Neuronal stem cell (in vitro differentiated cells): ENCODE measurements around the gene FBXO46.

Experiments used
- DNase-seq: peaks from one replicate; pipeline ENCODE4 v3.0.0-alpha.2; 2013; ENCODE audit warnings: low spot score
- H2AFZ ChIP-seq: one replicate; pipeline ENCODE4 v1.6.1; 2013; ENCODE audit warnings: mild to moderate bottlenecking, low read length, inconsistent platforms
- H2AK5ac ChIP-seq: 2 replicates; pipeline ENCODE4 v1.6.1; 2013; ENCODE audit warnings: low read depth, mild to moderate bottlenecking, inconsistent platforms, low read length, moderate library complexity, mixed read lengths
- H2BK120ac ChIP-seq: 2 replicates; pipeline ENCODE4 v1.6.1; 2013; ENCODE audit warnings: low read depth, mild to moderate bottlenecking, inconsistent platforms, low read length, moderate library complexity, mixed read lengths
- H2BK12ac ChIP-seq: one replicate; pipeline ENCODE4 v1.6.1; 2013; ENCODE audit warnings: low read length, inconsistent platforms
- H2BK15ac ChIP-seq: 2 replicates; pipeline ENCODE4 v1.6.1; 2013; ENCODE audit warnings: mild to moderate bottlenecking, low read length, inconsistent platforms, mixed read lengths
- H2BK5ac ChIP-seq: one replicate; pipeline ENCODE4 v1.6.1; 2013; ENCODE audit warnings: inconsistent platforms, mild to moderate bottlenecking, low read length, moderate library complexity
- H3K14ac ChIP-seq: one replicate; pipeline ENCODE4 v1.6.1; 2013; ENCODE audit warnings: low read length, inconsistent platforms
- H3K18ac ChIP-seq: 2 replicates; pipeline ENCODE4 v1.6.1; 2013; ENCODE audit warnings: low read length, inconsistent platforms
- H3K23ac ChIP-seq: 2 replicates; pipeline ENCODE4 v1.6.1; 2013; ENCODE audit warnings: low read depth, mild to moderate bottlenecking, mixed read lengths, low read length, inconsistent platforms; ENCODE audit not compliant: poor library complexity
- H3K27ac ChIP-seq: replicated peaks from 3 replicates; pipeline ENCODE4 v1.5.1; 2013; ENCODE audit warnings: low read length, inconsistent platforms
- H3K27me3 ChIP-seq, 3 experiments: 2 replicates each; pipeline ENCODE4 v1.6.1; 2013; ENCODE audit warnings: low read length in 3 of 3, mild to moderate bottlenecking in 2 of 3, inconsistent platforms in 1 of 3, low read depth in 1 of 3, mixed read lengths in 1 of 3, moderate library complexity in 1 of 3; ENCODE audit not compliant: control insufficient read depth in 3 of 3, insufficient read depth in 3 of 3
- H3K36me3 ChIP-seq, 2 donors: replicated peaks in 1 of 2; 2 replicates each; pipeline ENCODE4 v1.6.1; 2013; ENCODE audit warnings: low read length in 2 of 2; ENCODE audit not compliant: control insufficient read depth in 2 of 2, insufficient read depth in 2 of 2
- H3K4ac ChIP-seq: 2 replicates; pipeline ENCODE4 v1.6.1; 2013; ENCODE audit warnings: inconsistent platforms, mild to moderate bottlenecking, low read length, moderate library complexity
- H3K4me1 ChIP-seq, 2 donors: 1 replicate in 1 of 2; 2 replicates in 1 of 2; pipeline ENCODE4 v1.6.1; 2013; ENCODE audit warnings: low read length in 2 of 2, low read depth in 1 of 2; ENCODE audit not compliant: control insufficient read depth in 2 of 2, insufficient read depth in 1 of 2
- H3K4me2 ChIP-seq: one replicate; pipeline ENCODE4 v1.6.1; 2013; ENCODE audit warnings: mild to moderate bottlenecking, low read length, inconsistent platforms; ENCODE audit not compliant: insufficient read depth, poor library complexity, severe bottlenecking
- H3K4me3 ChIP-seq, 2 donors: 2 replicates each; pipeline ENCODE4 v1.5.1; 2013; ENCODE audit warnings: low read length in 2 of 2, mild to moderate bottlenecking in 2 of 2, inconsistent platforms in 1 of 2, moderate library complexity in 1 of 2
- H3K79me1 ChIP-seq: one replicate; pipeline ENCODE4 v1.6.1; 2013; ENCODE audit warnings: low read depth, mild to moderate bottlenecking, inconsistent platforms, low read length, moderate library complexity
- H3K9ac ChIP-seq: one replicate; pipeline ENCODE4 v1.6.1; 2013; ENCODE audit warnings: mild to moderate bottlenecking, low read depth, low read length, inconsistent platforms; ENCODE audit not compliant: poor library complexity
- H3K9me3 ChIP-seq, 2 donors: replicated peaks in 1 of 2; 2 replicates each; pipeline versions ENCODE3 to v1.6.1; 2013; ENCODE audit warnings: low read length in 2 of 2, mild to moderate bottlenecking in 2 of 2, inconsistent platforms in 1 of 2, low read depth in 1 of 2, mixed read lengths in 1 of 2, moderate library complexity in 1 of 2; ENCODE audit not compliant: control insufficient read depth in 2 of 2, insufficient read depth in 1 of 2
- H4K8ac ChIP-seq: one replicate; pipeline ENCODE4 v1.6.1; 2013; ENCODE audit warnings: low read depth, mild to moderate bottlenecking, inconsistent platforms, low read length, moderate library complexity
- H4K91ac ChIP-seq: one replicate; pipeline ENCODE4 v1.6.1; 2013; ENCODE audit warnings: low read length, low read depth, mild to moderate bottlenecking, inconsistent platforms; ENCODE audit not compliant: poor library complexity
- WGBS, 2 donors: extraction: QIAGEN DNeasy Blood & Tissue Kit; methylation state at CpG; one replicate each; pipeline ENCODE4 v1.1.7; 2013; ENCODE audit warnings: missing lambda C conversion rate in 2 of 2, mixed read lengths in 1 of 2; ENCODE audit not compliant: insufficient read length in 2 of 2, insufficient replicate concordance in 1 of 2; ENCODE audit errors: extremely low coverage in 2 of 2; 5-methylcytosine and 5-hydroxymethylcytosine counted together

The FBXO46 gene

GRCh38 chr19:45770192-45771101 lies 39.8 kb upstream of the FBXO46 start:
- Histone ChIP-seq H4K8ac (no peak overlapping the region), H2AFZ (peak overlapping the region; percentile 91), H3K4me2 (peak overlapping the region; percentile 94), H2BK5ac (peak overlapping the region; percentile 97), H3K4ac (peak overlapping the region; percentile 37), H4K91ac (no peak overlapping the region), H3K4me1 (peaks cover 12% of the 10 kb centered on the region in 2 donors), H2AK5ac (peak overlapping the region; percentile 96), H2BK120ac (peak overlapping the region; percentile 91), H2BK15ac (peak overlapping the region; percentile 85), H3K23ac (peak overlapping the region; percentile 100), H3K27me3 (no peaks in the 10 kb centered on the region), H3K79me1 (peaks cover 15% of the 10 kb centered on the region), H3K36me3 (peaks cover 15 to 49% of the 10 kb centered on the region in 2 donors), H3K18ac (peak overlapping the region; percentile 100), H3K9me3 (no peaks in the 10 kb centered on the region), H2BK12ac (no peak overlapping the region), H3K27ac (peak overlapping the region; percentile 98), H3K9ac (peak overlapping the region; percentile 91), H3K14ac (peak overlapping the region; percentile 82), H3K4me3 (peak overlapping the region; percentile 48 to 86)
- DNase-seq = peak; percentile 98
- WGBS, 2 donors = no CpG with 5 or more reads among the region's 79 CpGs

- DNase-seq = no peak
Observed at GRCh38 chr19:45769821-45770191, 39.1 kb upstream of the FBXO46 start.

GRCh38 chr19:45768984-45769782 lies 38.5 kb upstream of the FBXO46 start, which contains the start of gene SIX5:
SIX5 (minus strand) TSS chr19:45769252; CDS start chr19:45768844, 408 bp downstream.
- H4K91ac ChIP-seq = peak within 1 kb of the TSS; percentile 95
- H3K18ac ChIP-seq = peak within 1 kb of the TSS; percentile 100
- H3K23ac ChIP-seq = peak within 1 kb of the TSS; percentile 100
- H3K4ac ChIP-seq = peak within 1 kb of the TSS; percentile 76
- peak within 1 kb of the TSS; percentile 52 for H4K8ac ChIP-seq
- WGBS, 2 donors = no CpG with 5 or more reads among the region's 70 CpGs
- H2BK5ac ChIP-seq = peak within 1 kb of the TSS; percentile 99
- peak within 1 kb of the TSS; percentile 100 for H3K9ac ChIP-seq
- H2BK15ac ChIP-seq = peak within 1 kb of the TSS; percentile 92
- peak within 1 kb of the TSS; percentile 73 for H2BK120ac ChIP-seq
- H3K4me1 ChIP-seq = peaks cover 24% of the 10 kb centered on the region in 2 donors
- H3K9me3 ChIP-seq = no peaks in the 10 kb centered on the region
- peaks cover 21% of the 10 kb centered on the region for H3K79me1 ChIP-seq
- no peaks in the 10 kb centered on the region for H3K27me3 ChIP-seq
- H2AK5ac ChIP-seq = peak within 1 kb of the TSS; percentile 100
- H2AFZ ChIP-seq = peak within 1 kb of the TSS; percentile 91
- H3K27ac ChIP-seq = peak within 1 kb of the TSS; percentile 100
- peak within 1 kb of the TSS; percentile 99 for H3K14ac ChIP-seq
- DNase-seq = peak; percentile 99
- H3K36me3 ChIP-seq = peaks cover 13 to 44% of the 10 kb centered on the region in 2 donors
- peak within 1 kb of the TSS; percentile 97 for H3K4me2 ChIP-seq
- peak within 1 kb of the TSS; percentile 73 for H2BK12ac ChIP-seq
- H3K4me3 ChIP-seq = peak within 1 kb of the TSS; percentile 91 to 97

More at GRCh38 chr19:45769821-45770191, 39.1 kb upstream of the FBXO46 start:
- peak overlapping the region; percentile 98 for H3K27ac ChIP-seq
- H2BK120ac ChIP-seq = peak overlapping the region; percentile 10
- peak overlapping the region; percentile 40 for H2BK15ac ChIP-seq
- no peak overlapping the region for H2BK12ac ChIP-seq
- peaks cover 19% of the 10 kb centered on the region for H3K79me1 ChIP-seq
- peak overlapping the region; percentile 91 for H2AFZ ChIP-seq
- H3K14ac ChIP-seq = no peak overlapping the region
- H3K4me2 ChIP-seq = peak overlapping the region; percentile 89
- H3K23ac ChIP-seq = peak overlapping the region; percentile 100
- peak overlapping the region; percentile 97 for H2BK5ac ChIP-seq
- no peak overlapping the region for H4K8ac ChIP-seq
- H3K27me3 ChIP-seq = no peaks in the 10 kb centered on the region
- peaks cover 18% of the 10 kb centered on the region in 2 donors for H3K4me1 ChIP-seq
- peak overlapping the region; percentile 19 for H3K4ac ChIP-seq
- peaks cover 15 to 49% of the 10 kb centered on the region in 2 donors for H3K36me3 ChIP-seq
- no peak overlapping the region for H4K91ac ChIP-seq
- peak overlapping the region; percentile 98 for H3K18ac ChIP-seq
- no peaks in the 10 kb centered on the region for H3K9me3 ChIP-seq
- peak overlapping the region; percentile 94 for H2AK5ac ChIP-seq
- no CpG with 5 or more reads among the region's 28 CpGs for WGBS, 2 donors
- peak overlapping the region; percentile 89 for H3K9ac ChIP-seq
- H3K4me3 ChIP-seq = peak overlapping the region; percentile 48 to 86
